GM18508 (cell line): ENCODE results near the gene CHD5.

Experiments
- ATAC-seq: cut with Tn5 transposase; IDR thresholded peaks from one replicate; pipeline ENCODE4 v1.9.1; 2021; ENCODE audit warnings: moderate number of reproducible peaks; ENCODE audit not compliant: insufficient read depth, unreplicated experiment

The CHD5 gene

DNA sequence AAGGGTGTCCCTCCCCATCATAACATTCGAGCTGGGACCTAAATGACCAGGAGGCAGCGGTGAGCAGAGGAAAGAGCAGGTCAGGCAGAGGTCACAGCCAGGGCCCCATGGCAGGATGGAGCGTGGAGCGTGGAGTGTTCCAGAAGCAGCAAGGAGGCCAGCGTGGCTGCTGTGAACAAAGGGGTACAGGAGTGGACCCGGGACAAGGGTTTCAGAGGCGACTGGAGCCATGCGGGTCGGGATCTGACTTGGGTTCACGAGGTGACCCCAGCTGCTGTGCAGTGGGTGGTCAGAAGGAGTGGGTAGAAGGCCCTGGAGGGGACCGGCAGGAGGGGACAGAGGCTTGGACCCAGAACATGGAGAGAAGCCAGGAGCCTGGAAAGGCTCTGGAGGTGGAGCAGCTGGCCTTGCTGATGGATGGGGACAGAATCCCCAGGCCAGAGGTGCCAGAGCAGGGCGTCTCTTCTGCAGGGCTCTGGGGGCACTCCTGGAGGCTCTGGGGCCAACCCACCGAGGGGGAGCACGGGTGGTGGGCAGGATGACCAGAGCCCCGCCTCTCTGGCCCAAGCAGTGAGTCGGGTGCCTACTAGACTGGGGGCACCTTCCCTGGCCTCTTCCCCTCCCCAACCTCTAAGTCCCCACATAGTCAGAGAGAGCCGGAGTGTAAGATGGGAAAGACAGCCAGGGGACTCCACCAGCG is 2.3 kb downstream of the CHD5 start:
- no peak for ATAC-seq

DNA sequence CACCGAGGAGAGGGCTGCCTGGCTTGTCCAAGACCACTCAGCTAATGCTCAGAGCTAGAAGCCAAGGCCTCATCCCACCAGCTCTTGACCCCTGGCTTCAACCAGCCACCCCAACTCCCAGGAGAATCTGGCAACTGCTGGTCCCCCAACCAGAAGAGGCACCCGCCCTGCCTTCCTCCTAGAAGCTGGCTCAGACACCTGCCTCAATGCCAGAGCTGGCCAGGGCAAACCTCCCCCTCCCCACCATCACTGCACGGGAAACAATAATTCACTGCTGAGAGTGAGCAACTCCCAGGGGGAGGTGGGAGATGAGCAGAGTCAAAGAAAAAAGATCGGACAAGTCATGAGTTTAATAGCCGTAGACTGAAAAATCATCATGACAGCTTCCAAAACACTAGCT is 3.3 kb downstream of the CHD5 start:
- no peak for ATAC-seq

DNA sequence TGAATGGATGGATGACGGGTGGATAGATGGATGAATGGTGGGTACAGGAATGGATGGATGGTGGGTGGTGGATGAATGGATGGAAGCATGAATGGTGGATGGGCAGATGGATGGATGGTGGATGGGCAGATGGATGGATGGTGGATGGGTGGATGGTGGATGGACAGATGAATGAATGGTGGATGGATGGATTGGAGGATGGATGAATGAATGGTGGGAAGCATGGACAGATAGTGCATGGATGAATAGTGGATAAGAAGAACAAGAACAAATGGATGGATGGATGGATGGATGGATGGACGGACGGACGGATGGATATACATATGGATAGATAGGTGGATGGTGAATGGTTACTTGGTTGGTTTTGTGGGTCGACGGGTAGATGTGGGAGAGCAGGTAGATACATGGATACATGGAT is 4.7 kb downstream of the CHD5 start:
- ATAC-seq: no peak

DNA sequence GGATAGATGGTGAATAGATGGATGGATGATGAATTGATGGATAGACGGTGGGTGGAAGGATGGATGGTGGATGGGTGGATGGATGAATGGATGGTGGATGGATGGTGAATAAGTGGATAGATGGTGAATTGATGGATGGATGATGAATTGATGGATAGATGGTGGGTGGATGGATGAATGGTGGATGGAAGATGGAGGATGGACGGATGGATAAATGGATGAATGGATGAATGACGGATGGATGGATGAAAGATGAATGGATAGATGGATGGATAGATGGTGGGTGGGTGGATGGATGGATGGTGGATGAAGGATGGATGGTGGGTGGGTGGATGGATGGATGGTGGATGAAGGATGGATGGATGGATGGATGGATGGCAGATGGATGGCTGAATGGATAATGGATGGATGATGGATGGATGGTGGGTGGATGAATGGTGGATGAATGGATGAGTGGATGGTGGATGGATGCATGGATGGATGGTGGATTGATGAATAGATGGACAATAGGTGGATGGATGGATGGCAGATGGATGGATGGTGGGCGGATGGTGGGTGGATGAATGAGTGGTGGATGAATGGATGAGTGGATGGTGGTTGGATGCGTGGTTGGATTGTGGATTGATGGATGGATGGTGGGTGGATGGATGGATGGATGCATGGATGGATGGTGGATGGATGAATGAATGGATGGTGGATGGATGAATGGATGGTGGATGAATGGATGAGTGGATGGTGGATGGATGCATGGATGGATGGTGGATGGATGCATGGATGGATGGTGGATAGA is 5.3 kb downstream of the CHD5 start:
- ATAC-seq: no peak

DNA sequence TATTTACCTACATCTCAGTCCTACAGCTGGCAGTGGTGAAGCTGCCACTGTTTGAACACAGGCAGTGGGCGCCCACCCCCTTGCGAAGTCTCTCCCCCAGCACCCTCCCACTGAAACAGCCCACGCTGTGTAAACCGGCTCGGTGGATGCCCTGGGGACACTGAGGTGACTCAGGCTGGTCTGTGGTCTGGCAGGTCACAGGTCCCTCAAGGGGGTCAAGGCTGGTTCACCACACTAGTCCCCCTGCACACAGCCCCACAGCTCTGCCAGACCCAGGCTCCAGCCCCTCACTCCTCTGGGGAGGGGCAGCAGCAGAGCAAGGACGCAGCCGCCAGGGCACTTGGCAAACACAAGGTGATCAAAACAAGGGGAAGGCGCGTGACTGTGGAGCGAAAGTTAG is 7.6 kb downstream of the CHD5 start:
- no peak for ATAC-seq

DNA sequence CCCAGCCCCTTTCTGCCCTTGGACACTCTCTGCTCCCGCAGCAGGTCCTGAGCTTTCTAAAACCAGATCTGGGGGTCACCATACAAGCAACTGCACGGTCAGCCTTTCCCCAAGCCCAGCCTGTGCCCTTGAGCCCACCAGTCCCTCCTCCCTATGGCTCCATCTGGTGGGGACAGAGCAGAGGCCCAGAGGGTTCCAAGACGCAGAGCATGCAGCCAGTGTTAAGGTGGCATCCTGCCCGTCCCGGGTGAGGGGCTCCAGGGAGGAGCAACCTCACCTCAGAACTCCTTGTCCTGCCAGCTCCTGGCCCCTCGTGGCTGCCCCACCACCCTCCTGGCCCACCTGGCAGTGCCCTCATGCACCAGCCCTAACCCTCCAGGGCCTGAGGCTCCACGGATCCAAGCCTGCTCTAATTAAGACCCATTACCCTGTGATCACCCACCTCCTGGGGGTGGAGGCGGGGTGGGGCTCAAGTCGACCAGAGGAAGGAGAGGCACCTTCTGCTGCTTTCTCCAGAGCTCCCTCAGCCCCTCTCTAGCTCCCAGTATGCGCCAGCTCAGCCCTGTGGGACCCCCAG is 8.5 kb downstream of the CHD5 start:
- no peak for ATAC-seq

DNA sequence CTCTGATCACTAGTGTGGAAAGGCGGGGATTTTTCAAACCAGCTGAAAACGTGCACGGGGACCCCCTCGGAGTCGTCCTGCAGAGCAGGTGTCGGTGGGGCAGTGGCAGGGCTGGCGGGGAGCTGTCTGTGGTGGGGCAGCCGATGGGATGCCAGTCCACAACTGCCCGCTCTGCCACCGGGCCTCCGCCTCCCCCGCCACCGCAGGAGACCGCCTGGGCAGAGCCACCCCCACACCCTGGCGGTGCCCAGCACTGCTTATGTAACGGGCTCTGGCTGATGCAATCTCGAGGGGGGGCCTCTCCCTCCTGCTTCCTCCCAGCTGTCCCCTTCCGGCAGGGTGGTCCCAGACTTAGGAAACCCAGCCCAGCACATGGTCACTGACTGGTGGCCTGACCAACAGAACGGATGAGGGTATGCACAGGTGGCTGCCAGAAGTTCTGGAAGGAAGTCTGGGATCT is 9.3 kb downstream of the CHD5 start:
- ATAC-seq: no peak

DNA sequence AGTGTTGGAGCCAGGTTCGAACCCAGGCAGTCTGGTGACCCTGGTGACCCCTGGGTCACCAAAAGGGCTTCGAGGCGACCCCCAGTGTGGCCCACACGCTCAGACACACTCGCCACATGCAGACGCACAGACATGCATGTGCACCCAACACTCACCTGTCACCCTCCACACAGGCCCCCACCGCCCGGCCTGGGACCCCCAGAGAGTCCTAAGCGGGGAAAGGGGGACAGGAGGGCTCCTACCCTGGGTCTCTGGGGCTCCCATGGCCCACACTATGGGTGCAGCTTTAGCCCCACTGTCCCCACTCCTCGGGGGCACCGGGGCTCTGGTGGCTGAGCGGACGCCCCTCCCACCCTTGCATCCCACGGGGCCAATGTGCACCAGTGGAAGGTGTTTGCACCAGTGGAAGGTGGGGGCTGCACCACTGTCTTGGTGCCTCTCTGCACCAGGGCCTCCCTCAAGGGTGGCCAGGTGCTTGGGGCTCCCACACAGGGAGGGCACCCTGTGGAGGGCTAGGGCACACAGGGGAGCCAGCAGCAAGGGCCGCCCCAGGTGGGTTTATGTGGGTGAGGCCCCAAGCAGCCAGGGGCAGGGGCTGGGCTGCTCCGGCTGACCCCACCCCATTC is 9.9 kb downstream of the CHD5 start:
- no peak for ATAC-seq

DNA sequence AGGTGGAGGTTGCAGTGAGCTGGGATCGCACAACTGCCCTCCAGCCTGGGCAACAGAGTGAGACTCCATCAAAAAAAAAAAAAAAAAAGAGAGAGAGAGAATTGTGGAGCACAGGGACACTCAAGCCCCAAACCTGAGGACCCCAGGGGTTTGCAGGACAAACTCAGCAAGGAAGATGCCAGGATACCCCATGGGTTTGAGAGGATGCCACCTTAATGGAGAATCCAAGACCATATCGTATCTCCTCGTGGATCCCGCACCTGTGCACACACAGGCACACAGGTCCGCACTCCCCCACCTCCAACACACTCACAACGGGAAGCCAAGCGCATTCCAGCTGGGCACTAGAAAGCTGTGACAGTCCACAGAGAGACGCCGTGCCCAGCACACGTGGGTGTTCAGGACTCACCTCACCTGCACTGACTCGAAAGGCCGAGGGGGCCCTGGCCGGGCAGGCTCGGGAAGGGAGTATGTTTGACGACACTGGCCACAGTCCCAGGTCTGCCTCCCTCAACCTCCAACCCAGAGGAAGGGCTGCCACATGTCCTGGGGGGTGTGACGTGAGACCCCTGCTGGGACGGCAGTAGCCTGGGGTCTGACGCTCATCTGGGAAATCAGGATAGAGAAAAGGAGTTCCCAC is 11.1 kb downstream of the CHD5 start:
- no peak for ATAC-seq

DNA sequence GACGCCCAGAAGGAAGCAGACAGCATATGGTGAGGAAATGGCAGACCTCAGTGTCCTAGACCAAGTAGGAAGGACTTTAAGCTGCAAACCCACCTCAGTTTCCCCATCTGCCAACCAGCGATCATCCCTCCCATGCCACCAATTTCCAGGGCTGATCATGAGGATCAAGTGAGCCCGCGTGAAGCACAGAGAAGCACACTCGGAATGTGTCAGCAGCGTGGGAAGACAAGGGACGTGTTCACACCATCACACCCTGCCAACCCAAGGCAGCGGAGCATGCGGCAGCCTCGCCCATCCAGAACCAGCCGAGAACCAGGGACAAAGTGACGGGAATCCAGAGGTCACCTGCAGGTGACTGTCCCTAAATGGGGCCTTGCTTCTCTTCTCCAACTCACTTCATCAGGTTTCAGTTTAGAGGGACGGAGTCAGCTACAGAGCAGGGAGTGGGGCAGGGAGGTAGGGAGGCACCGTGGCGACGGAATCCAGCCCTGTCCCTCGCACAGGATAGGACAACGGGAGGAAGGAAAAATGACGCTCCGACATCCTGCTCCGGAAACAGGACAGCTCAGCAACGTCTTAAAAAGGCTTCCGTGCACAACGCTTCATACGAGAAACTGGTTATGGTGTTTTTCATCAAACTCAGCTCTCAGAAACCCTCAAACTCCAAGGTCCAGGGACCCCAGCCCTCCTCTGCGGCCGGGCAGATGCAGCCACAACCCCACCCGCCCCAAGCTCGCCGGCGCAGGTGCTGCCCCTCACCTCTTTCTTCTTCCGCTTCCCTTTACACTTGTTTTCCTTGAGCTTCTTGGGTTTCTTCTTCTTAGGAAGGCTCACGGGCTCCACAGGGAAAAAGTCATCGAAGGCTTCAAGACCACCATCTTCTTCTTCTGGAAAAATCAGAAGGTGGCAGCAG is 12.5 kb downstream of the CHD5 start:
- no peak for ATAC-seq

DNA sequence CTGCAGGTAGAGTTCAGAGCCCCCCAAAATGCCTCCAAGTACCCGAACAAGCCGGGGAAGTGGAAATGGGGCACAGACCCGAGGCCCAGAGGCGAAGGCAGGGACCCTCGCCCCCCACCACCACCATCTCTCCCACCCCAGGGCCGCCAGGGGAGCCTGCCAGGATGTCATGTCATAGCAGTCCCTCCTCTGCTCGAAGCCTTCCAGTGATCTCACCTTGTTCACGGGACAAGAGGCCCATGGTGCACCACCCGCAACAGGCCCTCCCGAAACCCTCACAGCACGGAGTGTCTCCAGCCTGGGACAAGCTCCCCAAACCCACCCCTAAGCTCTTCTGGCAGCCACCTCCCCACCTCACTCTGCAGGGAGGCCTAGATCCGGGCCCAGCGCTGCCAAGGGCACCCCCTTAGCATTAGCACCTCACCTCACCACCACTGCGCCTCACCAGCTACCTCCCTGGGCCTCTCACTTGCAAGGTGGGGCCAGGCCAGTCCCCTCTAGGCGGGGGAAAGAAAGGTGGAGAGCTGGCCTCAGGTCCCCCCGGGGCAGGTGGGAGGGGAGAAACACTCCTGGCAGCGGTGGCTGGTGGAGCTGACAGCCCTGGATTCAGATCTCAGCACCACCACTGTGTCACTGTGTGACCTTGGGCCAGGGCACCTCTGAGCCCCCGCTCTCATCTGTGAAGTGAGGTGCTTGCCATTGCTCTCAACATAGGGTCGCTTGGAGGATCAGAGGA is 13.3 kb downstream of the CHD5 start:
- no peak for ATAC-seq

DNA sequence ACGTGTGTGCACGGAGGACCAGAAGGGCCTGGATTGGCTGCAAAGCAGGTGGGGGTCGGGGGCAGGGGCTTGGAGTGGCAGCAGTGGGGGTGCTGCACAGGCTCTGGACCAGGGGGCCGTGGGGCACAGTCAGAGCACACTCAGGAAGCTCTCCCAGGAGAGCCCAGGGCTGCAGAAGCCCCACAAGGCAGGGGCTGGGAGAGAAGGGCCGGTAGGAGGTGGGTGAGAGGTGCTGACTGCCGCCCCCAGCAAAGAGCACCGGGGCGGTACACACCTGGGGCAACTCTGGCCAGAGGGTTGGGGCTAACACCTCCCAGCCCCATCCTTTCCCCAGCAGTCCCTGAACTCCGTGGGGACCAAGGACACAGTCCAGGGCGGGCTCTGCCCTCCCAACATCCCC is 13.9 kb downstream of the CHD5 start:
- ATAC-seq: no peak

DNA sequence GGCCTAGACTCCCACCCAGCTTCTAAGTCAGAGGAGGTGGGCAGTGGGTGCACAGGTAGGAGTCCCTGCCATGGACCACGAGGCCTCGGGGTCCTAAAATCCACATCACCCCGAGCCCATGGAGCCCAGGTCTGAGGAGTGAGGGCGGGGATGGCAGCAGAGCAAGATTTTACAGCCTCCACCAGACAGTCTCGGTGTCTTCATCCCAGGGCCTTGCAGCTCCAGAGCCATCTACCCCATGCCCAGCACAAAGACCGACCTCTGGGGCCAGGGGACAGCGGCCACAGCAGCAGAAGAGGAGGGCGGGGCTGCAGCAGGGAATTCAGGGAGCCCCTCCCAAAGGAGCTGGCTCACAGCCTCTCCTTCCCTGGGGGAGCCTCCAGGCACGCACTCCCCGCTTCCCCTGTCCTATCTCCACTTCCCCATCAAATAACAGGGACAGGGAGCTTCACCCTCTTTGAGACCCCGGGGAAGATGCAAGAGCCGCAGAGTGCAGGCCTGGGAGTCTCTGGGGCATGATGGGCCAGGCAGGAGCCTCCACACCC is 14.6 kb downstream of the CHD5 start:
- ATAC-seq: no peak

DNA sequence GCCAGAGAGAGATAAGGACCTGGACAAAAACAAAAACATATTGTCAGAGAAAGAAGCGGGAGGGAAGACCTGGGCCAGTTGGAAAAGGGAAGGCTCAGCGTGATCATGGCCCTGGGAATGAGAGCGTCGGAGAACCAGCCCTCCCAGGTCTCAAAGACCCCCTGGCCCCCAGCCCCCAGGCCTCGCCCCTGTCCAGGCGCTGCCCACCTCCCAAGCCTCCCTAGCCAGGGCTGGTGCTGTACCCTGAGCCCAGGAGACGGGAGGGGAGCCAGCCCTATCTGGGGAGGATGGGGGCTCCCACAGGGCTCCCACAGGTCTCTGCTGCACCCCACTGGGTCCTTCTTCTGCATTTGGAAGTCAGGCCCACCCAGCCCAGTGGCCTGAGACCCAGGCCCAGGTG is 15.1 kb downstream of the CHD5 start:
- no peak for ATAC-seq

DNA sequence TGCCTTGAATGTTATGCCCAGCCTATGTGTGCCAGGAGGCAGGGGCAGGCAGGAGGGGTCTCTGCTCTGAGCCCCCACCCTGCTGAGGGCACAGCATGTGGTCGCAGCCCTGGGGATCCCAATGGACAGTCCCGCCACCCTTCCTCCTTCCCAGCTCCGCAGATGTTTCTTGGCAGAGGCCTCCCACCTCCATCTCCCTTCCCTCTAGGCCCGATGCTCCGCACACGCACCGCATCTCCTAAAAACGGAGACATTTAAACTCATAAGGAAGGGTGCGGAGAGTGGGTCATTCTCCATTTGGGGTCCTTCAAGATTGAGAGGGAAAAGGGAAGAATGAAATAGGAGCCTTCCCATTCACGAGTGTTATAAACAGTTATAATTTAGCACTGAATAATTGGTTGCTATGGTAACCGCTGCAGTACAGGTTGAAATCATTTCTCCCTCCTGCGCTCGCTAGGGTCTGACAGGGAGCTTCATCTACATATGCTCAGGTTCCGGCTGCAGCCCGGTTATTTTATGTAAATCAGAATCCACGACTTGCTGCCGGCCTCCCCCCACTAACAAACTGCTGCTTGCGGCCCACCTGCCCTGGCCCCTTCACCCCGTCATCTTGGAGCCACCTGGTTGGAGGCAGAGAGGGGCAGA is 16.0 kb downstream of the CHD5 start:
- no peak for ATAC-seq

DNA sequence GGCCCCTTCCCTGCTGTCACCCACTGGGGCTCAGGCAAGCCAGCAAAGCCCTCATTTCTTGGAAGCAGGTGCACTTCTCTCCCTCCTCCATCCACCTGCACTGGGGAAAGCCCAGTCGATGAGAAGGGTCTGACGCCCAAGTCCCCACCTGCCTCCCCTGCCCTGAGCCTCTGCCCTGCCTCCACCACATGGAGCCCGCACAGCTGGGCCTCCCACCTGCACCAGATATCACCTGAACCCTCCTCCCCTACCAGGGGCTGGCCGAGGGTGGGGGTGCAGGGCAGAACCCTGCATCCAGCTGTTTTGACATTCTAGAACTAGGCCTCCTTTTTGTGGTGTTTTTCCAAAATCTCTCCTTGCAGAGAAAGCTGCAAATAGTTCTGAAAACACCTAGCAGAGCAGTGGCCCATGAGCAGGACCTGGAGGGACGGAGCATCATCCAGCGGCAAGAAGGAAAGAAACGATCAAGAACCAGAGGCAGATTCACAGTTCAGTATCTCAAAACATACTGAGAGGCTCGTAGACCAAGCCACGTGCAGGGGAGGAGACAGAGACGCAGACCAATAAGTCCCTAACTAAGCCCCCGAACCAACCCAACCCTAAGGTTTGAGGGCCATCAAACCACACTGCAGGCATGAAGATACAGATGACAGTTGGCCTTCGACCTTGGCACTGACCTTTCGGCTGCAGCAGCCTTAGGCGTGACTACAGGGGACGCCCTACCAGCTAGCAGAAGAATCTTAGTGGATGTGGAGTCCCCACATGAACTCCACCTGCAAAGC is 16.7 kb downstream of the CHD5 start:
- ATAC-seq: no peak

DNA sequence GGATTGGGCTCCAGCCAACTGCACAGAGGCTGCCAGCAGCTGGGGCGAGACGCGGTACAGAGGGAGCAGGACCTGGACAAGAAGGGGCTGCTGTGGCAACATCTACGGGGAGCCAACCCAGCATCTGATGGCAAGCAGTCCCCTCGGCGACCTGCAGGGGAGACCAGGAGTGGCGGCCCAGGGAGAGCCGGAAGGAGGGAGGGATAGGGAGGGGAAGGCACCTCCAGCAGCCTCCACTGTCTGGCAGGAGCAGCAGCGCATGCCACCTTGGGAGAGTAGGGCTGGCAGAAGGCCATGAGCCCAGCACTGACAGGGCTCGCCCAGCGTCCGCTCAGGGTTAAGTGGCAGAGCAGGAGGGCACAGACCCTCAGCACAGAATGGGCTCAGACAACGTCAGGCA is 17.3 kb downstream of the CHD5 start:
- ATAC-seq: no peak
